HG03175 (cell line): ENCODE measurements around the gene FEM1C.

Source experiments
- ATAC-seq: cut with Tn5 transposase; IDR thresholded peaks from one replicate; pipeline ENCODE4 v1.9.1; 2021; ENCODE audit warnings: mild to moderate bottlenecking, moderate library complexity; ENCODE audit not compliant: unreplicated experiment

FEM1C gene

GRCh38 chr5:115544436-115545350, at the start of gene FEM1C:
TSS of gene FEM1C (minus strand) at chr5:115544775. CDS start at chr5:115543493, 1,282 bp downstream.
- ATAC-seq: peak; percentile 96

DNA sequence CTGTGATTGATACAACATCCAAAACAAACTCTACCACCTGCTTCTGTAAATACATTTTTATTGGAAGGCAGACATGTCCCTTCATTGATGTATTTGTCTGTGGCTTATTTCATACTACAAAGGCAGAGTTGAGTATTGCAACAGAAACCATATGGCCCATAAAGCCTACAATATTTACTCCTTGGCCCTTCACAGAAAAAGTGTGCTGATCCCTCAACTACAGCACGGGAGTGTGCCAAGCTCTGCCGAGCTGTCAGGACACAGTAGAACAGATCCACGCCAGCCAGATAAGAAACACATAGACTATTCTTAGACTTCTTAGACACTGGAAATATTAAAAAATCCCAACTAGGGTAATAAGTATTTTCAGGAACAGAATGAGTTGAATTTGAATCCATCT, 44.5 kb upstream of the FEM1C start:
- no peak for ATAC-seq

GRCh38 chr5:115588640-115589039, 44.1 kb upstream of the FEM1C start:
- ATAC-seq: no peak

DNA sequence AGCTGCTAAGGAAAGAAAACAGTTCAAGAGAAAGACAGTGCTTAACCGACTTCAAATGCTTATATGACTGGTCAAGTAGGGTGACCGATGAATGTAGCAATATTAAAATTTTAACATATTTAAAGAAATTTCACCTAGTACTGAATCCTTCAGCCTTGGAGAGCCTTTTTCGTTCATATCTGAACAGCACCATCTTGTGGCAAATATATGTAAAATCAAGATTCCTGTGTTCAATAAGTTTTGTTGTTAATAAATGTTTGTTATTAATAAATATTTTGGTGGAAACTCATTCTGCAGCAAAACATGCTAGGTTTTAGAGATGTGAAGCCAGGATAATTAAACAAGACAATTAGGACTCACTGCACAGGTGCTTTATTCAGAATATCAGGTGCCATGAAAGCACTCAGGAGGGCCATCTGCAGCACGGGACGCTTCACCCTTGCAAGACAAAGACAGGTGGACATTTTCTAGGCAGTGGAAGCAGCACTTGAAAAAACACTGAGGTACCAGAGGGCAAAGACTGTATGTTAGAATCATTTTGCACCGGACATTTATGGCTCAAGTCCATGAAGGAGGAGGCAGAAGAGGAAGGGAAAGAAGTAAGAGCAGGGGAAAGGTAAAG, 42.1 kb upstream of the FEM1C start:
- peak; percentile 61 for ATAC-seq

DNA sequence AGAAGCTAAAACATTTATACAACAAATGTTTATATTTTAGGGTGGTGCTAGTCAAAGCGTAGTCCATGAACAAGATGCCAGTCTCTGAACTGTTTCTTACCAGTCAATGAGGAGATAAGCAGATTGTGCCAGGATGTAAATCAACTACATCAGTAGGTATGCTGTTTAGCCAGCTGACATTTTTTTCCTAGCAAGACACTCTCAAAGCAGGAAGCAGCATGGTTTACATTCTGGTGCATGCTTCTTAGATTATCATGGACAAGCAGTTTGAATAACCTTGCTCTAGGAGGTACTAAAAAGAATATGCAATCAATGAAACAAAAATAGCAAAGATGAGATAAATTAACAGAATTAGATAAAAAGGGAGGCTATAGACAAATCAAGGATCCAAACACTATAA, 40.7 kb upstream of the FEM1C start:
- ATAC-seq: no peak

- no peak for ATAC-seq
Measured at GRCh38 chr5:115584501-115584900, 39.9 kb upstream of the FEM1C start.

- no peak for ATAC-seq
Measured at GRCh38 chr5:115583474-115583873, 38.9 kb upstream of the FEM1C start.

GRCh38 chr5:115580941-115581340, 36.4 kb upstream of the FEM1C start:
- no peak for ATAC-seq

GRCh38 chr5:115579747-115580173, 35.2 kb upstream of the FEM1C start:
- ATAC-seq: peak; percentile 75

- no peak for ATAC-seq
Measured at GRCh38 chr5:115579216-115579615, 34.6 kb upstream of the FEM1C start.

GRCh38 chr5:115578657-115579056, 34.1 kb upstream of the FEM1C start:
- peak; percentile 72 for ATAC-seq

- ATAC-seq: no peak
Measured at GRCh38 chr5:115577741-115578140, 33.2 kb upstream of the FEM1C start.

DNA sequence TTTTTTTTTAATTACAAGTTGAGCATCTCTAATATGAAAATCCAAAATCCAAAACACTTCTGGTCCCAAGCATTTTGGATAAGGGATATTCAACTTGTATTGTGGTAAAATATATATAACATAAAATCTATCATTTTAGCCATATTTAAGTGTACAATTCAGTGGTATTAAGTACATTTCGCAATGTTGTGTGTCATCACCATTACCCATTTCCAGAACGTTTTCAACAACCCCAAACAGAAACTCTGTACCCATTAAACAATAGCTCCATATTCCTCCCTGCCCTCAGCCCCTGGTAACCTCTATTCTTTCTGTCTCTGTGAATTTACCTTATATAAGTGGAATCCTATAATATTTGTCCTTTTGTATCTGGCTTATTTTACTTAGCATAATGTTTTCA, 32.8 kb upstream of the FEM1C start:
- no peak for ATAC-seq

GRCh38 chr5:115575167-115576070, 30.8 kb upstream of the FEM1C start:
- ATAC-seq: peak; percentile 25

- no peak for ATAC-seq
Measured at GRCh38 chr5:115573133-115573532, 28.6 kb upstream of the FEM1C start.

GRCh38 chr5:115571441-115571878, 26.9 kb upstream of the FEM1C start:
- ATAC-seq: no peak

DNA sequence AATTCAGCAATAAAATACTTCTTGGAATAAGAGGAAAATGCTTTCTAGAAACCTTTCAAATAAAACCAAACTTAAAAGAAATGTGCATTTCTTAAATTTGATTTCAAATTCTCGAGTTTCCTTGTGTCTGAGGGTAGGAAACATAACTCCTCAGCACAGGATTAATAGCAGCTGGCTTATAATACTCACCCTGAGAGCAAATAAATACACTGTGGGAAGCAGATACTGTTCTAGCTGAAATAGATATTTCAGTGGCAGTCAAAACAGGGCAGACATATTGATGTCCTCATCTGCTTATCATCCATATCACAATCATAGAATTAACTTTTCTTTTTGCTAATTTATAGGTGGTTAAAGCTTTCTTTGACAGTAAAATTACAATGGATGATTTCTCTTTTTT, 24.1 kb upstream of the FEM1C start:
- no peak for ATAC-seq

GRCh38 chr5:115565233-115565632, 20.7 kb upstream of the FEM1C start:
- ATAC-seq: no peak

GRCh38 chr5:115561176-115561575, 16.6 kb upstream of the FEM1C start:
- ATAC-seq: no peak

- no peak for ATAC-seq
Measured at GRCh38 chr5:115559524-115559923, 14.9 kb upstream of the FEM1C start.

GRCh38 chr5:115558388-115558956, 13.9 kb upstream of the FEM1C start:
- ATAC-seq: no peak
